HG02610 (cell line): ENCODE results near the gene PNMA8B.

Experiments
- ATAC-seq: cut with Tn5 transposase; IDR thresholded peaks from one replicate; pipeline ENCODE4 v1.9.1; 2021; ENCODE audit warnings: mild to moderate bottlenecking, moderate library complexity; ENCODE audit not compliant: unreplicated experiment

PNMA8B gene

DNA sequence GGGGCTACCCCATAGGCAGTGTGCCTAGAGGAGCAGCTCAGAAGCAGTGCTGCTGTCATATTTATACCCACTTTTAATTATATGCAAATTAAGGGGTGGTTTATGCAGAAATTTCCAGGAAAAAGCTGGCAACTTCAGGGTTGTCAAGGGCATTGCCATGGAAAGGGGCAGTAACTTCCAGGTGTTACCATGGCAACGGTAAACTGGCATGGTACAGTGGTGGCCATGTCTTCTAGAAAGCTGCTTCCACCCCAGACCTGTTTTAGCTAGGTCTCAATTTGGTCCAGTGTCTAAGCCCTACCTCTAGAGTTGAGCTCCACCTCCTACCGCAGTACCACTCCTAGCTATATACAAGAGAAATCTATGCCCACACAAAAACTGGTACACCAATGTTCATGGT lies 35.6 kb downstream of the PNMA8B start:
- ATAC-seq: no peak

DNA sequence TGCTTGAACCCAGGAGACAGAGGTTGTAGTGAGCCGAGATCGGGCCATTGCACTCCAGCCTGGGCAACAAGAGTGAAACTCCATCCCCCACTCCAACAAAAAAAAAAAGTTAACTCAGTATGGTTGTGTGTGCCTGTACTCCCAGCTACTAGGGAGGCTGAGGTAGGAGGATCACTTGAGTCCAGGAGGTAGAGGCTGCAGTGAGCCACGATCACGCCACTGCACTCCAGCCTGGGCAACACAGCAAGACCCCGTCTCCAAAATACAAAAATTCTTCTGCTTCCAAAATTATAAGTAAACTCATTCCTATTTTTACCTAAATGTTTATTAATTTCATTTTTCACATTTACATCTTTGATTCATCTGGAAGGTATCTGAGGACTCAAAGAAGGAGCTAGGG lies 38.7 kb downstream of the PNMA8B start:
- ATAC-seq: no peak

DNA sequence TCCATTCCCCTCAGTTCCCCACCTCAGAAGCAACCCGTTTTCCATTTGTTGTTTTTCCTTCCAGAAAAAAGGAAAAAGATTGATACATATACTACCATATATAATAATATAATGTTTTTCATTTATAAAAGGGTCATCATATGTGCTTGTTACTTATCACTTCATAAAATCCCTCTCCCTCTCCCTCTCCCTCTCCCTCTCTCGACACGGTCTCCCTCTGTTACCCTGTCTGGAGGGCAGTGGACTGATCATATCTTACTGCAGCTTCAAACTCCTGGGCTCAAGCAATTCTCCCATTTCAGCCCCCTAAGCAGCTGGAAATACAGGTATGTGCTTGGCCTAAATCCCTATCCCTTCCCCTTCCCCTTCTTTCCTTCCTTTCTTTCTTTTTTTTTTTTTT lies 41.4 kb downstream of the PNMA8B start:
- ATAC-seq: no peak

DNA sequence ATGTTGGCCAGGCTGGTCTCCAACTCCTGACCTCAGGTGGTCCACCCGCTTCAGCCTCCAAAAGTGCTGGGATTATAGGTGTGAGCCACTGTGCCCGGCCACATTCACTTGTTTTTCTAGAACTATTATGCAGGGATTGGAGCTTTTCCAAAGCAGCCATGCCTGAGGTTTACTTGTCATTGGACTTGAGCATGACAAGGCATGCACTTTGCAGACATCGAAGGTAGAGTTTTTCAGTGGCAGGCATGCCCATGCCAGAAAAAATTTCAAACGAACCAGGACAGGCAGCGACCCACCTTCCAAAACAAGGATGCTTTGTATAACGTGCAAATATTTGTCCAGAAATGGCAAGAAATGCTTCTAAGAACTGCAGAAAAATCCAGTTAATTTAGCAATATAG lies 42.0 kb downstream of the PNMA8B start:
- no peak for ATAC-seq

DNA sequence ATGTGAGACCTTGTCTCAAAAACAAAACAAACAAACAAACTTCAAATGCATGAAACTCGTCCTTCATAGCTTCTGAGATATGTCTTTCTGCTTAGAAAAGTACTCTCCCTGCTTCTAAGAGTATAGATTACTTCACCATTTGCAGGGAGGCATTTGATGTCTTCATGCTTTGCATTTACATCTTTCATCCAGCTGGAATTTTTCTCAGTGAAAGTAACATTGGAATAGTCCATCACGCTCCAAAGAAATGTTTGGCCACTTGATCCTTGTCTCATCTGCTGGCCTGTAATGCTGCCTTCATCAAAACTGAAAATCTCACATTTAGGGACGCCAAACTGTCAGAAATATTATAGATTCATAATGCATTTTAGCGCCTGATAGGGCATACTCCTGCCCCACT lies 43.5 kb downstream of the PNMA8B start:
- ATAC-seq: no peak

DNA sequence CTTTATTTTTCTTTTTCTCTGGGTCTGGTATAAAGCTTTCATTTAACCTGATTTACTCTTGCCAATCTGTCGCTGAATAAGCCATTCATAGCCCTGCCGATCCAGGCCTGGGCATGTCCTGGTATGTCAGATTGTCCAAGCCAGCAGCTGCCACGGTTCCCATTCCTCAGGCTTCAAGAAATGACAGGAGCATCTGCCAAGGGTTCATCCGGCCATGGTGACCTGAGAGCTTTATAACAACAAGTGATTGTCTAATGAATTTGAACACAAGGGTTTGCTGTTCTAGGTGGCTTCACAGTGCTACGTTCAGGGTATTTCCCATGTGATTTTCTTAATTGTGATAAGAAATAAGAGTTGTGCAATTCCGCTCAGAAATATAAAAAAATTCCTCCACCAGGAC lies 44.3 kb downstream of the PNMA8B start:
- ATAC-seq: no peak

DNA sequence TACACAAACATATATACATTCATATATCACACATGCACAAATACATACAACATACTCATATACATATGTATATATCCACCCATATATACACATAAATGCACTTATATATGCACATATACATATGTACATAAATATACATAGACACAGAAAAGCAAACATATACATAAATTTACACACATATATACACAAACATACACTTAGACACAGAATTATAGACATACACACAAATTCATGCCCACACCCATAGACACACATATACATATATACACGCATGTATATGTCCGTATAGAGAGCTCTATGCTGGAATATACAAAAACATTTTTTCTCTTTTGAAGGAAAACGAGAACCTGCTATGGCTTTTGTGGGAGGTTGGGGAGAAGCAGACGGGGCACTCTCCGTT lies 44.9 kb downstream of the PNMA8B start:
- ATAC-seq: no peak

DNA sequence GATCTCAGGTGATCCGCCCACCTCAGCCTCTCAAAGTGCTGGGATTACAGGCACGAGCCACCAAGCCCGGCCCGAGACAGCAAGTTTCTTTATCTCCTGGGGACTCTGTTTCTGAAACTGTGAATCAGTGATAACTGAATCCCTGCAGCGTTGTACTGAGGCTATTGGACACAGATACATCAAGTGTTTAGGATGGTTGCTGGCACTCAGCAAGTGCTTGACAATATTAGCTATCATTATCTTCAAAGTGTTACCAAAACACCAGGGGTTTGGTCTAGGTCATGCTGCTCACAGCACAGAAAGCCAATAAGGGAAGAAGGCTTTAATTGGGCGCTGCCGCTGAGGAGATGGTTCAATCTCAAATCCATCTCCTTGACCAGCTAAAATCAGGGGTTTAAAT lies 46.4 kb downstream of the PNMA8B start:
- no peak for ATAC-seq

DNA sequence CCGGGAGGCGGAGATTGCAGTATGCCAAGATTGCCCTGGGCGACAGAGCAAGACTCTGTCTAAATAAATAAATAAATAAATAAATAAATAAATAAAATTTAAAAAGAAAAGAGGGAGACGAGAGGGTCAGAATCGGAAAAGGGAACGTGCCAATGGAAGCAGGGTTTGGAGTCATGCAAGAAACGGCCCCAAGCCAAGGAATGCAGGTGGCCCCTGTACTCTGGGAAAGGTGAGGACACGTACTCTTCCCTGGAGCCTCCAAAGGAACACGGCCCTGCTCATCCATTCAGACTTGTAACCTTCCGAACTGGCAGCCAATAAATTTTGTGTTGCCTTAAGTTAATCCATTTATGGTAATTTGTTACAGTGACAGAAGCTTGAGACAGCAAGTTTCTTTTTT lies 47.1 kb downstream of the PNMA8B start:
- no peak for ATAC-seq

DNA sequence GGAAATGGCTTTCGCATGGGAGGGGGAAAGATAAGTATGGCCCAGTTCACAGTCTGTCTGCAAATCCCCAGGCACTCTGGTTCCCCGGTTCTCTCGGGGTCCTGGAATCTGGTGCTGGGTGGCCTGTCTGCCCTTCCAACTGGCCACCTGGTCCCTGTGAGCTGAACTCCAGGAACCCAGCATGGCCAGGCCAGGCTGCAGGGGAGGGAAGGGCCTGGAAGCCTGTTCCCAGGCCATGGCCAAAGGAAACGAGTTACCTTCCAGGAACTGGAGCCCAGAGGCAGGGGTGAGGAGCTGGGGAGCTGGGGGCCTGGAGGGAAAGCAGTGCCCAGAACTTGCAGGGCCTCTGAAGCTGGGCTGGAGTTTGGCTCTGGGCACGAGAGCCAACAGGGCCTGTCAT lies 47.8 kb downstream of the PNMA8B start:
- no peak for ATAC-seq

DNA sequence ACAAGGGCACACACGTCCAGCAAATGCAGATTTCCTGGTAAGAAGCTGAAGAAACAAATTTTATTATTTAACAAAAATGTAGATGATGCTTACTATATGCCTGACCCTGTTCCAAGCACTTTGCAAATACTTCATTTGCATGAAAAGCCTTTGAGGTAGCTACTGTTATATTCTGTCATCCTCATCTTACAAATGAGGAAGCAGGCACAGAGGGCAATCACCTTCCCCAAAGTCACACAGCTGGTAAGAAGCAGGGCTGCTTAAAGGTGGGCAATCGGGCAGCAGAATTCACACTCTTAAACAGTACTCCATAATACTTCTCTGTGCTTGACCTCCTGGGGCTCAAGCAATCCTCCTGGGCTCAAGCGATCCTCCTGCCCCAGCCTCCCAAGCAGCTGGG lies 48.7 kb downstream of the PNMA8B start:
- no peak for ATAC-seq

DNA sequence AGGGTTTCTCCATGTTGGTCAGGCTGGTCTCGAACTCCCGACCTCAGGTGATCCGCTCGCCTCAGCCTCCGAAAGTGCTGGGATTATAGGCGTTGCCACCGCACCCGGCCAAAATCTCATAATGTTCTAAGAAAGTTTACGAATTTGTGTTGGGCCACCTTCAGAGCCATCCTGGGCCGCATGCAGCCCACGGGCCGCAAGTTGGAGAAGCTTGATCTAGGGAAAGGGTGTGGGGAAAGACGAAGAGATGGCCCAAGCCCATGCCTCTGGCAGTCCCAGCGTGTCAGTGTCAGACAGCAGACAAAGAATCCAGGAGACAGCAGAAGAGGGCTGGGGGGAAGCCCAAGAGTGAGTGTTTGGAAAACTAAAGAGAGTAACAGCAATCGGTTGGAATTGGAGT lies 49.6 kb downstream of the PNMA8B start:
- ATAC-seq: no peak

DNA sequence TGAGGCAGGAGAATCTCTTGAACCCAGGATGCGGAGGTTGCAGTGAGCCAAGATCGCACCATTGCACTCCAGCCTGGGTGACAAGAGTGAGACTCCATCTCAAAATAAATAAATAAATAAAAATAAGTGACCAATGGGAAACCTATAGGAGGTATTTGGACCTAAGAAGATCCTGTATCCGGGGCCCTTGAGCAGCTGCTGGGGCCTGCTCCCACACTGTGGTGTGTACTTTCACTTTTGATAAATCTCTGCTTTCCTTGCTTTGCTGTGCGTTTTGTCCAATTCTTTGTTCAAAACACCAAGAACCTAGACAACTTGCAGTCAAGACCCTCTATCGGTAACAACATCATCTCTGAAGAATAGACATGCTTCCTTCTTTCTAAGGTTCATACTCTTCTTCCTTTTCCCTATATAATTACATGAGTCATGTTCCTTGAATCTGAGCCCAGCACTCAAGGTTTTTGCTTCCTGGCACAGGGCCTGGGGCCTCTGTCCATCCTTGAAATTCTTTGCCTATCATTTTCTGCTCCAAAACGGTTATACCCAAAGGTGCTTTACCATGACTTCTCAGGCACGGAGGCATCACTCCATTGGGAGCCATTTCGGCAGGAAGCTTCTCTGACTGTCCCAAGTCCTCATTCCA lies 52.7 kb downstream of the PNMA8B start:
- ATAC-seq: no peak

DNA sequence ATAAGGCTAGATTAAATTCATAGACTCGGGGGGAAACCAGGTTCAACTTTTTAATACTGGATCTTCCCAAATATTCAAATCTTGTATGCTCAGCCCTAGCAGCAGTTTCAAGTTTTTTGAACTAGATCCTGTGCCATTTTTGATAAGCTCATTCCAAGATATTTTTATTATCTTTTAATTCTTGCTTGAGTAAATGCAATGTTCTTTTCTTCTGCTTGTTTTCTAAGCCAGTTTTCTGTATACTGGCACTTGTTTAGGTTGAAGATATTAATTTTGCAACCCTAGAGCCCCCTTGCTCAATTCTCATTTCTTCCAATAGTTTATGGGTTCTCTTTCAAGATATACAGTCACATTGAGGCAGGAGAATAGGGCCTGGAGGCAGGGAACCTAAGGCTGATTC lies 53.8 kb downstream of the PNMA8B start:
- no peak for ATAC-seq
